ENCODE results near the gene RAB36.

GRCh38 chr22:23117275-23117674 is 28.0 kb upstream of the RAB36 start:
- TF ChIP-seq, protein P1, sequence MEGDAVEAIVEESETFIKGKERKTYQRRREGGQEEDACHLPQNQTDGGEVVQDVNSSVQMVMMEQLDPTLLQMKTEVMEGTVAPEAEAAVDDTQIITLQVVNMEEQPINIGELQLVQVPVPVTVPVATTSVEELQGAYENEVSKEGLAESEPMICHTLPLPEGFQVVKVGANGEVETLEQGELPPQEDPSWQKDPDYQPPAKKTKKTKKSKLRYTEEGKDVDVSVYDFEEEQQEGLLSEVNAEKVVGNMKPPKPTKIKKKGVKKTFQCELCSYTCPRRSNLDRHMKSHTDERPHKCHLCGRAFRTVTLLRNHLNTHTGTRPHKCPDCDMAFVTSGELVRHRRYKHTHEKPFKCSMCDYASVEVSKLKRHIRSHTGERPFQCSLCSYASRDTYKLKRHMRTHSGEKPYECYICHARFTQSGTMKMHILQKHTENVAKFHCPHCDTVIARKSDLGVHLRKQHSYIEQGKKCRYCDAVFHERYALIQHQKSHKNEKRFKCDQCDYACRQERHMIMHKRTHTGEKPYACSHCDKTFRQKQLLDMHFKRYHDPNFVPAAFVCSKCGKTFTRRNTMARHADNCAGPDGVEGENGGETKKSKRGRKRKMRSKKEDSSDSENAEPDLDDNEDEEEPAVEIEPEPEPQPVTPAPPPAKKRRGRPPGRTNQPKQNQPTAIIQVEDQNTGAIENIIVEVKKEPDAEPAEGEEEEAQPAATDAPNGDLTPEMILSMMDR (conservative IDR thresholded peaks at IDR 0.05; ENCODE audit: low read length) = no peak
- TF ChIP-seq EZH2phosphoT487 (IDR thresholded peaks at IDR 0.05; ENCODE audit: borderline replicate concordance, low read depth, low read length) = no peak
